ENCODE measurements around the gene PTRHD1.

DNA sequence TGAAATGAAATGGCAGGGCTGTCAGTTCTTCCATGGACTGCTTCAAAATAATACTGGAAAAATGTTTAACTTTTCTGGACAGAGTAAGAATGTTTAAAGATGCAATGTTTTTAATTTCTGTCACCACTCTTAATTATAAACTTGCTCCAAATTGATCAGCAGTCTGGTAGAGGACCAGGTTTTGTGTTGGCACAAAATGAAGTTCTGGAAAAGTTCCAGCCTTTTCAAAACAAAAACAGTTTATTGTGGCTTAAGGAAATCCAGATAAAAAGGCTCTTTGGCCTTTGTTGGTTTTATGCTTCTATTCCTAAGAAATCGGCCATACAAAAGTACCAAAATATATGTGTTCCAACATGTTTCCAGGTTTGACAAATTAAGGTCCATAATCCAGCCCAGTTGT lies 48.8 kb downstream of the PTRHD1 start:
- TF ChIP-seq POLR2AphosphoS5 (IDR thresholded peaks at IDR 0.05) (no peak), POLR2A (IDR thresholded peaks at IDR 0.05) (no peak), EP300 (IDR thresholded peaks at IDR 0.05) (no peak)
- TF ChIP-seq, protein P1, sequence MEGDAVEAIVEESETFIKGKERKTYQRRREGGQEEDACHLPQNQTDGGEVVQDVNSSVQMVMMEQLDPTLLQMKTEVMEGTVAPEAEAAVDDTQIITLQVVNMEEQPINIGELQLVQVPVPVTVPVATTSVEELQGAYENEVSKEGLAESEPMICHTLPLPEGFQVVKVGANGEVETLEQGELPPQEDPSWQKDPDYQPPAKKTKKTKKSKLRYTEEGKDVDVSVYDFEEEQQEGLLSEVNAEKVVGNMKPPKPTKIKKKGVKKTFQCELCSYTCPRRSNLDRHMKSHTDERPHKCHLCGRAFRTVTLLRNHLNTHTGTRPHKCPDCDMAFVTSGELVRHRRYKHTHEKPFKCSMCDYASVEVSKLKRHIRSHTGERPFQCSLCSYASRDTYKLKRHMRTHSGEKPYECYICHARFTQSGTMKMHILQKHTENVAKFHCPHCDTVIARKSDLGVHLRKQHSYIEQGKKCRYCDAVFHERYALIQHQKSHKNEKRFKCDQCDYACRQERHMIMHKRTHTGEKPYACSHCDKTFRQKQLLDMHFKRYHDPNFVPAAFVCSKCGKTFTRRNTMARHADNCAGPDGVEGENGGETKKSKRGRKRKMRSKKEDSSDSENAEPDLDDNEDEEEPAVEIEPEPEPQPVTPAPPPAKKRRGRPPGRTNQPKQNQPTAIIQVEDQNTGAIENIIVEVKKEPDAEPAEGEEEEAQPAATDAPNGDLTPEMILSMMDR (IDR thresholded peaks at IDR 0.05) = no peak
